Measurements from ENCODE around the gene NOP10.
"Not testable (repeated sequence)": the region's sequence is repeated elsewhere in the genome, so short reads cannot be mapped to it uniquely, and the experiment has no call there.

The NOP10 gene

DNA sequence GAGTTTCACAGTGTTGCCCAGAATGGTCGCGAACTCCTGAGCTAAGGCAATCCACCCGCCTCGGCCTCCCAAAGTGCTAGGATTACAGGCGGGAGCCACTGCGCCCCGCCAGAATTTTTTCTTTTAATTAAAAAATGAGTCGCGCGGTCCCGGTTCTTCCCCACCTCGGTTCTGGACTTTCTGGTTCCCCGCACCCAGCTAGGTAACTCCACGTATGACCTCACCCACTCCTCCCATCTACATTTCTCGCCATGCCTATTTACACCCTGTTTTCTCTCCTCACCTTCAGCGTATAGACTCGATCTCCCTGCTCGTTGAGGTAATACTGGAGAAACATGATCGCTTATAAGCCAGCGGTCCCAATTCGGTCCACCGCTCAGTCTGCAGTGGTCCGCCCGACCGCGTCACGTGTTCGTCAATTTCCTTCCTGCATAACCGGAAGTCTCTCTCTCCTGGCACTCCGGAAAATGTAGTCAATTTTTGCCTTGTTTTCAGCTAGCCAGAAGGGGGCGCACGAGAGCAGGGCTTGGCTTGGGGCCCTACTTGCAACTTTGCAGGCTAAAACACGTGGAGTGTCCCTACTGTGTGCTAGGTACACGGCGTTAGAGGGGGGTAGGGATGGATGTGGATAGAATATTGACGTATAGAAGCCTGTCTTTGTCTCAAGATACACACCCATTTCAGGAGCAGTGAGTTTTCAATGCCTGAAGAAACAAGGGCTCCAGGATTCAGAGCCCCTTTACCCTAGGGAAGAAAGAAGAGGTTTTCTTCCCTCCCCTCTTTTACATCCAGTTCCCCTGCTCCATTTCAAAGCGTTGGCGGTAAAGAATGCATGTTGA is at the start of gene NOP10, which contains the start of gene NUTM1:
Gene NOP10 (minus strand): TSS at position 400 of the 839 bp plus-strand sequence. CDS start 63 bp downstream, at position 337.
Gene NUTM1 (plus strand): TSS at position 579 of the 839 bp plus-strand sequence. CDS start 382 bp downstream, outside the sequence.
- H3K4me1 ChIP-seq (ENCODE audit: control insufficient read depth in 1 of 2, insufficient read depth in 2 of 2, low read length in 2 of 2) = peaks cover 9 to 15% of the 10 kb centered on the region in 2 donors
- peak within 1 kb of the TSS; percentile 92 for H3K27ac ChIP-seq (ENCODE audit: low read depth, low read length)
- H3K9me3 ChIP-seq (ENCODE audit: control insufficient read depth in 1 of 2, low read length in 2 of 2) = no peaks in the 10 kb centered on the region
- H3K36me3 ChIP-seq (ENCODE audit: control insufficient read depth in 1 of 2, insufficient read depth in 2 of 2, low read length in 2 of 2) = no peaks in the 10 kb centered on the region
- H3K4me3 ChIP-seq (ENCODE audit: low read depth in 1 of 2, low read length in 2 of 2) = peak within 1 kb of the TSS; percentile 85 to 95
- H3K27me3 ChIP-seq (ENCODE audit: control insufficient read depth in 1 of 2, insufficient read depth in 2 of 2, low read length in 2 of 2) = no peaks in the 10 kb centered on the region
- H3K9ac ChIP-seq (ENCODE audit: low read depth in 1 of 2, low read length in 2 of 2) = peak within 1 kb of the TSS; percentile 65 to 83

GRCh38 chr15:34389594-34390086 is 46.7 kb upstream of the NOP10 start:
- H3K4me1 ChIP-seq (ENCODE audit: control insufficient read depth in 1 of 2, insufficient read depth in 2 of 2, low read length in 2 of 2); H3K36me3 ChIP-seq (ENCODE audit: control insufficient read depth in 1 of 2, insufficient read depth in 2 of 2, low read length in 2 of 2); H3K4me3 ChIP-seq (ENCODE audit: low read depth in 1 of 2, low read length in 2 of 2); H3K27me3 ChIP-seq (ENCODE audit: control insufficient read depth in 1 of 2, insufficient read depth in 2 of 2, low read length in 2 of 2); H3K9me3 ChIP-seq (ENCODE audit: control insufficient read depth in 1 of 2, low read length in 2 of 2); H3K27ac ChIP-seq (ENCODE audit: low read depth, low read length); H3K9ac ChIP-seq (ENCODE audit: low read depth in 1 of 2, low read length in 2 of 2): not testable (repeated sequence)

- not testable (repeated sequence) for H3K36me3 ChIP-seq (ENCODE audit: control insufficient read depth in 1 of 2, insufficient read depth in 2 of 2, low read length in 2 of 2); H3K9ac ChIP-seq (ENCODE audit: low read depth in 1 of 2, low read length in 2 of 2); H3K4me3 ChIP-seq (ENCODE audit: low read depth in 1 of 2, low read length in 2 of 2); H3K4me1 ChIP-seq (ENCODE audit: control insufficient read depth in 1 of 2, insufficient read depth in 2 of 2, low read length in 2 of 2); H3K27ac ChIP-seq (ENCODE audit: low read depth, low read length); H3K27me3 ChIP-seq (ENCODE audit: control insufficient read depth in 1 of 2, insufficient read depth in 2 of 2, low read length in 2 of 2); H3K9me3 ChIP-seq (ENCODE audit: control insufficient read depth in 1 of 2, low read length in 2 of 2)
Measured at GRCh38 chr15:34381829-34382521, 39.0 kb upstream of the NOP10 start.

DNA sequence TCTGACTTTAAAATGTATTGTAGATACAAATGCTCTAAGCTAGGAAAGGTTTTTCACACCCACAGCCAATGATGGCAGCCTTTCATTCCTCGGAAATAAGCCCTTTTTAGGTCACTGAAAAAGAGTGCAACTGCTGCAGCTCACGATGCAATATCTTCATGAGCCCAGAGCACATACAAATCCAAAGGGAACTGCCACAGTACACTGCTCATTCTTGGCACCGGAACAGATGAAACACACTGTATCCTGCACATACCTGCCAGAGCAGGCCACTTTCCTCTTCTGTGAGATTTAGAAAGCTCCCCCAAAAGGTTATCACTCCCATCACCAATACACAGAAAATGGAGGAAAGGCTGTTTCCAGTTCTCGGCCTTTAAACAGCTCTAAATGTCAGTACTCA is 37.6 kb upstream of the NOP10 start:
- not testable (repeated sequence) for H3K4me1 ChIP-seq (ENCODE audit: control insufficient read depth in 1 of 2, insufficient read depth in 2 of 2, low read length in 2 of 2); H3K9me3 ChIP-seq (ENCODE audit: control insufficient read depth in 1 of 2, low read length in 2 of 2); H3K4me3 ChIP-seq (ENCODE audit: low read depth in 1 of 2, low read length in 2 of 2); H3K27ac ChIP-seq (ENCODE audit: low read depth, low read length); H3K9ac ChIP-seq (ENCODE audit: low read depth in 1 of 2, low read length in 2 of 2); H3K27me3 ChIP-seq (ENCODE audit: control insufficient read depth in 1 of 2, insufficient read depth in 2 of 2, low read length in 2 of 2); H3K36me3 ChIP-seq (ENCODE audit: control insufficient read depth in 1 of 2, insufficient read depth in 2 of 2, low read length in 2 of 2)

GRCh38 chr15:34376856-34377255 is 33.9 kb upstream of the NOP10 start:
- Histone ChIP-seq H3K9ac (ENCODE audit: low read depth in 1 of 2, low read length in 2 of 2) (no peak overlapping the region), H3K4me1 (ENCODE audit: control insufficient read depth in 1 of 2, insufficient read depth in 2 of 2, low read length in 2 of 2) (no peaks in the 10 kb centered on the region), H3K9me3 (ENCODE audit: control insufficient read depth in 1 of 2, low read length in 2 of 2) (no peaks in the 10 kb centered on the region), H3K27ac (ENCODE audit: low read depth, low read length) (no peak overlapping the region), H3K4me3 (ENCODE audit: low read depth in 1 of 2, low read length in 2 of 2) (no peak overlapping the region), H3K27me3 (ENCODE audit: control insufficient read depth in 1 of 2, insufficient read depth in 2 of 2, low read length in 2 of 2) (no peaks in the 10 kb centered on the region), H3K36me3 (ENCODE audit: control insufficient read depth in 1 of 2, insufficient read depth in 2 of 2, low read length in 2 of 2) (no peaks in the 10 kb centered on the region)

DNA sequence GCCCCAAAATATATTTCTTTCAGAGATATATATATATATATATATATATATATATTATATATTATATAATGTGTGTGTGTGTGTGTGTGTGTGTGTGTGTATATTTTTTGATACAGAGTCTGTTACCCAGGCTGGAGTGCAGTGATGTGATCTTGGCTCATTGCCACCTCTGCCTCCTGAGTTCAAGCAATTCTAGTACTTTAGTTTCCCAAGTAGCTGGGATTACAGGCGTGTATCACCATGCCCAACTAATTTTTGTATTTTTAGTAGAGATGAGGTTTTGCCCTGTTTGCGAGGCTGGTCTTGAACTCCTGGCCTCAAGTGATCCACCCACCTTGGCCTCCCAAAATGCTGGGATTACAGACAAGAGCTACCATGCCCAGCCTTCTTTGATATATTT is 32.6 kb upstream of the NOP10 start:
- not testable (repeated sequence) for H3K27me3 ChIP-seq (ENCODE audit: control insufficient read depth in 1 of 2, insufficient read depth in 2 of 2, low read length in 2 of 2); H3K27ac ChIP-seq (ENCODE audit: low read depth, low read length); H3K36me3 ChIP-seq (ENCODE audit: control insufficient read depth in 1 of 2, insufficient read depth in 2 of 2, low read length in 2 of 2); H3K9me3 ChIP-seq (ENCODE audit: control insufficient read depth in 1 of 2, low read length in 2 of 2); H3K9ac ChIP-seq (ENCODE audit: low read depth in 1 of 2, low read length in 2 of 2); H3K4me1 ChIP-seq (ENCODE audit: control insufficient read depth in 1 of 2, insufficient read depth in 2 of 2, low read length in 2 of 2); H3K4me3 ChIP-seq (ENCODE audit: low read depth in 1 of 2, low read length in 2 of 2)

DNA sequence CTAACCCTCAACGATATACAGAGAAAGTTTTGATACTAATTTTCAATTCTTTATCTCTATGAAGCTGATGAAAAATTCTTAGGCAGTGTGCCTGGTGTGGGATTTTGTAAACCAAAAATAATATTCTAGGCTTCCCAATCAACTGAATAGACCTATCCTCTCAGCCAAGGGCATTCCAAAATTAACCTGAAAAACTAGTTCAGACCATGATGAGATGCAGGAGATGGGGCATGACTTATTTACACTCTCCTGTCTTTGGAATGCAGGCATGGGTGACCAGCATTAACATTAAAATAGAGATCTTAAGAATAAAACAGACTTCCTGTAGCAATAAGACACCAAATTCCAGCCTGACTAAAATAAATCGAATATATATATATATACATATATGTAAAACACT is 31.9 kb upstream of the NOP10 start:
- no peak overlapping the region for H3K9ac ChIP-seq (ENCODE audit: low read depth in 1 of 2, low read length in 2 of 2)
- no peaks in the 10 kb centered on the region for H3K27me3 ChIP-seq (ENCODE audit: control insufficient read depth in 1 of 2, insufficient read depth in 2 of 2, low read length in 2 of 2)
- no peaks in the 10 kb centered on the region for H3K9me3 ChIP-seq (ENCODE audit: control insufficient read depth in 1 of 2, low read length in 2 of 2)
- no peak overlapping the region for H3K27ac ChIP-seq (ENCODE audit: low read depth, low read length)
- no peaks in the 10 kb centered on the region for H3K36me3 ChIP-seq (ENCODE audit: control insufficient read depth in 1 of 2, insufficient read depth in 2 of 2, low read length in 2 of 2)
- no peak overlapping the region for H3K4me3 ChIP-seq (ENCODE audit: low read depth in 1 of 2, low read length in 2 of 2)
- H3K4me1 ChIP-seq (ENCODE audit: control insufficient read depth in 1 of 2, insufficient read depth in 2 of 2, low read length in 2 of 2) = no peaks in the 10 kb centered on the region

DNA sequence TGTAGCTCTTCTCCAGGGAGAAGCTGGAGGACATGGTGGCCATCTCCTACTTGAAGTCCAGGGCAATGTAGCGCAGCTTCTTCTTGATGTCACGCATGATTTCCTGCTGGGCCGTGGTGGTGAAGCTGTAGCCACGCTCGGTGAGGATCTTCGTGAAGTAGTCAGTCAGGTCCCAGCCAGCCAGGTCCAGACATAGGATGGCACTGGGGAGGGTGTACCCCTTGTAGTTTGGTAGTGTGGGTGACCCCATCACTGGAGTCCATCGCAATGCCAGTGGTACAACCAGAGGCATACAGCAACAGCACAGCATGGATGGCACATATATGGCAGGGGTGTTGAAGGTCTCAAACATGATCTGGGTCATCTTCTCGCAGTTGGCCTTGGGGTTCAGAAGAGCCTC is 31.0 kb upstream of the NOP10 start:
- Histone ChIP-seq H3K9ac (ENCODE audit: low read depth in 1 of 2, low read length in 2 of 2) (no peak overlapping the region), H3K9me3 (ENCODE audit: control insufficient read depth in 1 of 2, low read length in 2 of 2) (no peaks in the 10 kb centered on the region), H3K4me3 (ENCODE audit: low read depth in 1 of 2, low read length in 2 of 2) (no peak overlapping the region), H3K4me1 (ENCODE audit: control insufficient read depth in 1 of 2, insufficient read depth in 2 of 2, low read length in 2 of 2) (no peaks in the 10 kb centered on the region), H3K27ac (ENCODE audit: low read depth, low read length) (no peak overlapping the region), H3K36me3 (ENCODE audit: control insufficient read depth in 1 of 2, insufficient read depth in 2 of 2, low read length in 2 of 2) (no peaks in the 10 kb centered on the region), H3K27me3 (ENCODE audit: control insufficient read depth in 1 of 2, insufficient read depth in 2 of 2, low read length in 2 of 2) (no peaks in the 10 kb centered on the region)

DNA sequence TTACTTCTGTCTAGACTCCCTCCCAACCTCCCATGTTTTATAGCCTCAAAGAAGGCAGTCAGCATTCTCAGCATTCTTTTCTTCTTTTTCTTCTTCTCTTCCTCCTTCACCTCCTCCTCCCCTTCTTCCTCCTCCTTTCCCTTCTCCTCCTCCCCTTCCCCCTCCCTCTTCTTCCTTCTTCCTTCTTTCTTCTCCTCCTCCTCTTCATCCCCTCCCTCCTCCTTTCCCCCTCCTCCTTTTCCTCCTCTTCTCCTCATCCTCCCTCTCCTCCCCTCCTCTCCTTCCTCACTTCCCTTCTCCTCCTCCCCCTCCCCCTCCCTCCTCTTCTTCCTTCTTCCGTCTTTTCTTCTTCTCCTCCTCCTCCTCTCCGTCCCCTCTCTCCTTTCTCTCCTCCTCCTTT is 27.7 kb upstream of the NOP10 start:
- no peak overlapping the region for H3K4me3 ChIP-seq (ENCODE audit: low read depth in 1 of 2, low read length in 2 of 2)
- H3K9ac ChIP-seq (ENCODE audit: low read depth in 1 of 2, low read length in 2 of 2) = no peak overlapping the region
- H3K36me3 ChIP-seq (ENCODE audit: control insufficient read depth in 1 of 2, insufficient read depth in 2 of 2, low read length in 2 of 2) = no peaks in the 10 kb centered on the region
- H3K27me3 ChIP-seq (ENCODE audit: control insufficient read depth in 1 of 2, insufficient read depth in 2 of 2, low read length in 2 of 2) = no peaks in the 10 kb centered on the region
- H3K27ac ChIP-seq (ENCODE audit: low read depth, low read length) = no peak overlapping the region
- H3K4me1 ChIP-seq (ENCODE audit: control insufficient read depth in 1 of 2, insufficient read depth in 2 of 2, low read length in 2 of 2) = peaks cover 9 to 10% of the 10 kb centered on the region in 2 donors
- H3K9me3 ChIP-seq (ENCODE audit: control insufficient read depth in 1 of 2, low read length in 2 of 2) = no peaks in the 10 kb centered on the region

DNA sequence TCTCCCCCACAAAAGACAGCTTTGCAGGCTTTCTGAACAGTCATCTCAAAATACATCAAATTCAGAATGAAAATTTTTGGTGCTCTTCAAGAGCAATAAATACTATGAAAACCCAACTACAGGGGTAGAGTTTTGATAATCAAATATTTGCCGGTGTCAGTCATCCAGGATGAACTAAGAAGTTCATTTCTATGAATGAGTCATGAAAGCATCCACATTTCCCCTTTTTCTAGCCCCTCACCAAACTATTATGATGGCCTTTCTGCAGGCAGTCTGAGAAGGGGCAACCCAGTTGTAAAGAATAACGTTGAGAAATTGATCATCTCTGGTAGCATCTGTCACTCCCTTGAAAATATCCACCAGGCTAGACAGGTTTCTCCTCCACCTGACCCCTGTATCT is 27.2 kb upstream of the NOP10 start:
- Histone ChIP-seq H3K9me3 (ENCODE audit: control insufficient read depth in 1 of 2, low read length in 2 of 2) (no peaks in the 10 kb centered on the region), H3K36me3 (ENCODE audit: control insufficient read depth in 1 of 2, insufficient read depth in 2 of 2, low read length in 2 of 2) (no peaks in the 10 kb centered on the region), H3K4me3 (ENCODE audit: low read depth in 1 of 2, low read length in 2 of 2) (no peak overlapping the region), H3K27ac (ENCODE audit: low read depth, low read length) (no peak overlapping the region), H3K4me1 (ENCODE audit: control insufficient read depth in 1 of 2, insufficient read depth in 2 of 2, low read length in 2 of 2) (peaks cover 14 to 15% of the 10 kb centered on the region in 2 donors), H3K9ac (ENCODE audit: low read depth in 1 of 2, low read length in 2 of 2) (no peak overlapping the region), H3K27me3 (ENCODE audit: control insufficient read depth in 1 of 2, insufficient read depth in 2 of 2, low read length in 2 of 2) (no peaks in the 10 kb centered on the region)

All from duodenal mucosa (tissue), 2 donors.